ENCODE measurements around the gene CLRN1. TPM values are rescaled to one million over a fixed set of nuclear protein-coding genes. Genes with fewer than 3 reads are reported as not detected.

CLRN1 gene
- total and polyA plus RNA-seq, 7 donors = not detected

GRCh38 chr3:150876611-150877265, 95.8 kb downstream of the CLRN1 start:
- Histone ChIP-seq H3K27ac (no peak overlapping the region), H3K36me3 (no peaks in the 10 kb centered on the region), H3K27me3 (no peaks in the 10 kb centered on the region), H3K4me3 (no peak overlapping the region), H3K9me3 (no peaks in the 10 kb centered on the region), H3K4me1 (no peaks in the 10 kb centered on the region)
- WGBS, 2 donors = 89 to 91% methylated on average over 6 of the region's 6 CpGs
- TF ChIP-seq POLR2A (IDR thresholded peaks at IDR 0.05) (no peak), EP300 (IDR thresholded peaks at IDR 0.05) (no peak), POLR2AphosphoS5 (IDR thresholded peaks at IDR 0.05) (no peak)
- TF ChIP-seq, protein P1, sequence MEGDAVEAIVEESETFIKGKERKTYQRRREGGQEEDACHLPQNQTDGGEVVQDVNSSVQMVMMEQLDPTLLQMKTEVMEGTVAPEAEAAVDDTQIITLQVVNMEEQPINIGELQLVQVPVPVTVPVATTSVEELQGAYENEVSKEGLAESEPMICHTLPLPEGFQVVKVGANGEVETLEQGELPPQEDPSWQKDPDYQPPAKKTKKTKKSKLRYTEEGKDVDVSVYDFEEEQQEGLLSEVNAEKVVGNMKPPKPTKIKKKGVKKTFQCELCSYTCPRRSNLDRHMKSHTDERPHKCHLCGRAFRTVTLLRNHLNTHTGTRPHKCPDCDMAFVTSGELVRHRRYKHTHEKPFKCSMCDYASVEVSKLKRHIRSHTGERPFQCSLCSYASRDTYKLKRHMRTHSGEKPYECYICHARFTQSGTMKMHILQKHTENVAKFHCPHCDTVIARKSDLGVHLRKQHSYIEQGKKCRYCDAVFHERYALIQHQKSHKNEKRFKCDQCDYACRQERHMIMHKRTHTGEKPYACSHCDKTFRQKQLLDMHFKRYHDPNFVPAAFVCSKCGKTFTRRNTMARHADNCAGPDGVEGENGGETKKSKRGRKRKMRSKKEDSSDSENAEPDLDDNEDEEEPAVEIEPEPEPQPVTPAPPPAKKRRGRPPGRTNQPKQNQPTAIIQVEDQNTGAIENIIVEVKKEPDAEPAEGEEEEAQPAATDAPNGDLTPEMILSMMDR (IDR thresholded peaks at IDR 0.05) = no peak
- intact Hi-C loops (cut with DNase I) = no loop called here
- no peak for DNase-seq

Other genes starting within 250 kb of the CLRN1 start
- 10 to 100 TPM; 21.2 to 35.0 (median 24.5) TPM for gene SIAH2, start 209.6 kb downstream of the CLRN1 start, total RNA-seq
- gene SIAH2, start 209.6 kb downstream of the CLRN1 start, polyA plus RNA-seq = 10 to 100 TPM; 12.0 to 19.1 (median 15.0) TPM
- not detected for gene MINDY4B, start 67.3 kb downstream of the CLRN1 start, total RNA-seq
- gene MINDY4B, start 67.3 kb downstream of the CLRN1 start, polyA plus RNA-seq = not detected
- under 1 TPM; 0.16 to 0.71 (median 0.48) TPM for gene MED12L, start 112.9 kb upstream of the CLRN1 start, total RNA-seq
- under 1 TPM in 1 of 3 donors, not detected in 2; 0.19 TPM for gene MED12L, start 112.9 kb upstream of the CLRN1 start, polyA plus RNA-seq
- gene GPR171, start 230.5 kb upstream of the CLRN1 start, total RNA-seq = 1 to 10 TPM in 1 of 4 donors, under 1 TPM in 2, not detected in 1; 0.41 to 2.6 (median 0.55) TPM
- gene GPR171, start 230.5 kb upstream of the CLRN1 start, polyA plus RNA-seq = 1 to 10 TPM in 1 of 3 donors, under 1 TPM in 1, not detected in 1; 0.46 to 8.9 TPM

Measured in sigmoid colon (tissue), 7 donors.